HG02798 (cell line): ENCODE measurements around the gene TMTC3.
A peak's percentile ranks its signal among the peaks of the same experiment; 100 is the strongest.
"Not testable (repeated sequence)": the region's sequence is repeated elsewhere in the genome, so short reads cannot be mapped to it uniquely, and the experiment has no call there.

Source experiments
- ATAC-seq: cut with Tn5 transposase; IDR thresholded peaks from one replicate; pipeline ENCODE4 v1.9.1; 2021; ENCODE audit warnings: mild to moderate bottlenecking; ENCODE audit not compliant: unreplicated experiment, poor library complexity

TMTC3 gene

DNA sequence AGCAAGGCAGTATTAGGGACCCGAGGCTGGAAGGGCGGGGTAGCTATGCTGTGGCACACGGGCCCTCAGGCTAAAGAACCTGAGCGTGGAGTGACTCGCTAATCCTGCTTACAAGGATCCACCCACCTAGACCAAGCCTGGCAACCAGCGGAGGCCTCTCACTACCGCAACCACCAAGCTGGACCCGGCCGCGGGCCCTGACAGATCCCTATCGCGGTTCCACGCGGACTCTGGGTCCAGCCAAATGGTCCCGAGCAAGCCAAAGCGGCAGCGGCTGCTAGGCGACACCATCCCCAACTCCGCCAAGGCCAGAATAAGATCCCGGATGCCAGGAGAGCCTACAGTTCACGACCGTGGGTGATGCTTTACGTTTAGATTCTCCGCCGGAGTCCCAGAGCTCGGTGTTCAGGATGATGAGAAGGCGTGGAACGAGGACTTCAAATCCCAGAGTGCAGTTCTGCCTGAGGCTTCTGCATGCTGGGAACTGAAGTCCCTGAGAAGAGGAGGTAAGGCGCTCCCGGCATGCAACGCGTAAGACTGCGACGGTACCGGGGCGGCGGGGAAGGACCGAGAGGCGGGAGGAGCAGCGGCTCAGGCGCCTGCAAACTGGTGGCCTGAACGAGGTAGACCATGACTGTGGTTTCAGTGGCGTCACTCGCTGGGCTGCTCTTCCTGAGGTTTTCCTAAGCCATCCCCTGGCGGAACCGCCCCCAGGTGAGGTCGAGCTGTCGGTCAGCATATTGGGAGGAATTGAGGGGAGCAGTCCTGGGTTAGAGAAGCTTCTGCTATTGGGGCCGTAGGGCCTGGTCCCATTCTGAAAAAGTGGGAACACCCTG, at the start of gene TMTC3, which contains the start of gene CEP290:
TMTC3 (plus strand) TSS at position 534 of the 836 bp plus-strand sequence. CDS start 6,009 bp downstream, outside the sequence.
CEP290 (minus strand) TSS at position 315 of the 836 bp plus-strand sequence. CDS start 781 bp downstream, outside the sequence.
- peak; percentile 97 for ATAC-seq

DNA sequence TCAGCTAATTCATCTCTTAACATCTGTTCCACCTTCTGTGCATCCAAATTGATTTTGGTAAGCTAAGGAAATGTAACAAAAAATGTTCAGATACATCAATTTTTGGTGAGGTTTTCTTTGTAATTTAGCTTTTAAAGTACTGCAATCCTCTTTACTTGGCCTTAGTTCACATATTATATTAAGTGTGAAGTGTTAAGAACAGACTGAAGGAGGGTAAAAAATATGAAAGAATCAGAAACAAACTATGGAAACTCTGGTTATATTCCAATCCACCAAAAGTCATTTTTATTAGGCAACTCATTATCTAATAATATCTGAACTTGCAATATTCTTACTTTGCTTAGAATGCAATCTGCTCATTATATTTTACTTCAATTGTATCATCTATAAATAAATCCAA, 49.3 kb upstream of the TMTC3 start:
- ATAC-seq, result no peak

DNA sequence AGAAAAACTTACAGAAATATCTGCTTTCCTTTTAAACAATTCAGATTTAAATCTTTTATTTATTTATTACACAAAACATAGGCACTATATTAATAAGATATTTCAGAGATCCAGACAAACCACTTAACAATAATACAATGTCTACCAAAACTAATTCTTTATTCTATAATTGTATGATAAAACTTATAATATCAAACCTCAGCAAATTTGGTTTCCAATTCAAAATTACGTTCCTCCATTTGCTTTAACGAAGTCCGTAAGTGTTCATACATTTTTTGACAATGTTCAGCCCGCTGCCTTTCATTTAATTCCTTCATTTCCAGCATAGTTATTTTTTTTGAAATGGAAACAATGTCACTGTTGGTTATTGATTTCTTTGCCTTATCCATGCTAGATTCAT, 48.5 kb upstream of the TMTC3 start:
- no peak for ATAC-seq

DNA sequence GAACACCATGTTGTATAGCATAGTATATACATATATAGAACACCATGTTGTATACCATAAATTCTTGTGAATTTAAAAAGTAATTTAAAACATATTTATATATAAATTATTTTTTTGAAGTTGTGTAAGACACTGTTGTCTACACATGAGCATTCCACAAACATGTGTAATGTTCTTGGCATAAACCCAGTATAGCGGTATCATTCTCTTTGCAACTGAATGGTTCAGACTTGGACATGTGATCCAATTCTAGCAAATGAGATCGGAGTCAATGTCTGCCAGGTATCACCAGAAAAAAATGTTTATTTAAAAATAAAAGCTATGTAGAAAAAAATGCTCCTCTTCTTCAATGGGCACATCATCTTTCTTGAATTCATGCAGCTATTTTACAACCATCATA, 34.1 kb upstream of the TMTC3 start:
- no peak for ATAC-seq

DNA sequence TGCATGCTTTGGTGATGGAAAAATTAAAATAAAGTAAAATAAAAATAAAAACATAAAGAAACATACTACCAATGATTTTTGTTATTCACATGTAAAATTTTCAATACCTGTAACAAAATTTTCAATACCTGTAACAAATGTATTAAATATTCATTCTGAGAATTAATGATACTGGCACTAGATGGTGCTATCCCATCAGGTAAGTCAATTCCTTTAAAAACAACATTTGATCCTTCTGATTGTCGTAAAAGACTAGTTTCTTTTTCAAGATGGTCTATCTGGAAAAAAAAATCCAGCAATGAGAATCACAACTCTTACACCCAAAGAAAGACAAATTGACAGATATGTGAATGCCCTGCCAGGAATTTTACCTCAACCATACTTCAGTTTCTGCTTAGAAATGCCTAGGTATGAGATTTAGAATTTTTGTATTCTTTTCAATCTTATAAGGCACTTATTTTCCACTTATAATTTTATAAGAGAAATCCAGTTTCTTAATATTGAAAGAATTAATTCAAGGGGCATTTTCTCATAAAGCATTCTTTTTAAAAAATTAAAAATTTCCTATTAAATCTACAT, 30.9 kb upstream of the TMTC3 start:
- ATAC-seq, result no peak

DNA sequence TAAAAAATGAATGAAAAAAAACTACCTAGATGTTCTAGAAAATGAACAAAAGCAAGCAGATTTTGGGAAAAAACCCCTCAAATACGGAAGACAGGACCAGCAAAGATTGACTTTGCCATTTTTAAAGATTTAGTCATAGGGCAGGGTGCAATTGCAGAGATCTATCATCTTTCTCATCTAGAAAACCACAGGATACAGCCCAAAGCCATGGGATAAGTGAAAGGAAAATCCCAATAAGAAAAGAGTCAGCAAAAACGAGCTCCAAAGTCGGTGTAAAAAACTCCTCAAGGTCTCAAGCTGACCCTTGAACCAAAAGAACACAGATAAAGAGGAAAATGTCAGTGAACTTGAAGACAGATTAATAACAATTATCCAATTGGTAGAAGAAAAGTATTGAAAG, 28.2 kb upstream of the TMTC3 start:
- no peak for ATAC-seq

DNA sequence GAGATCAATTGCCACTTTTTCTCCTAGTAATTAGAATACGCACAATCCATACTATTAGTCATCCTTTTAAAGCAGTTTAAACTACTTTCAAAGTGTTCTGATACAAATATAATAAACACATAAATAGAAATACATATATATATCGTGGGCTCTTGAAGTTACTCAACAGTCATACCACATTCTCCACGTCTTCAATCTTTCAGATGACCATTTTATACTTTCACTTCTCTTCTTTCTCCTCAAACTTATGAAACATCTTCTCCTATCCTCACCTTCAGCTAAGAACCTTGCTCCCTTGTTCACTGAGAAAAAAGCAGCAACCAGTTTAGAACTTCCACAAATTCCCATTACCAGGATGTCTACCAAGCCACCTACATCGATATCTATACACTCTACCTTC, 19.4 kb upstream of the TMTC3 start:
- ATAC-seq, result no peak

GRCh38 chr12:88127099-88127498, 15.0 kb upstream of the TMTC3 start:
- no peak for ATAC-seq

GRCh38 chr12:88127855-88128254, 14.3 kb upstream of the TMTC3 start:
- ATAC-seq, result no peak

DNA sequence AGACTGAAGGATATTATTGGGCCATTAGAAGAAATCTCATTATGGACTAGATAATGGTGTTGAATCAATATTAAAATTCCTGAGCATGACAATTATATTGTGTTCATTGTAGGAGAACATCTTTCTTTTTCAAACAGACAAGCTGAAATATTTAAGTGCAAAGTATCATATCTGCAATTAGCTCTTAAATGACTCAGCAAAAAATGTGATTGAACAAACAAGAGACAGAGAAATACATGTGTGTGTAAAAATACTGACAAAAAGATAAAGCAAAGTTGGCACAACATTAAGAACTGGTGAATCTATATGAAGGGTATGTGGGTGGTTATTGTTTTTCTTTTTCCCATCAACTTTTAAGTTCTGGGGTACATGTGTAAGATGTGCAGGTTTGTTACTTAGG, 9.7 kb upstream of the TMTC3 start:
- no peak for ATAC-seq

DNA sequence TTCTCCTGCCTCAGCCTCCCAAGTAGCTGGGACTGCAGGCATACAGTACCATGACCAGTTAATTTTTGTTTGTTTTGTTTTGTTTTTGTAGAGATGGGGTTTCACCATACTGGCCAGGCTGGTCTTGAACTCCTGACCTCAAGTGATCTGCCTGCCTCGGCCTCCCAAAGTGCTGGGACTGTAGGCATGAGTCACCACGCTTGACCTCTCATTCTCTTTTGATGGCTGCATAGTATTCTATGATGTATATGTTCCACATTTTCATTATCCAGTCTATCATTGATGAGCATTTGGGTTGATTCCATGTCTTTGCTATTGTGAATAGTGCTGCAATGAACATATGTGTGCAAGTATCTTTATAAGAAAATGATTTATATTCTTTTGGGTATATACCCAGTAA, 8.9 kb upstream of the TMTC3 start:
- not testable (repeated sequence) for ATAC-seq

GRCh38 chr12:88139711-88140110, 2.4 kb upstream of the TMTC3 start:
- ATAC-seq, result not testable (repeated sequence)

DNA sequence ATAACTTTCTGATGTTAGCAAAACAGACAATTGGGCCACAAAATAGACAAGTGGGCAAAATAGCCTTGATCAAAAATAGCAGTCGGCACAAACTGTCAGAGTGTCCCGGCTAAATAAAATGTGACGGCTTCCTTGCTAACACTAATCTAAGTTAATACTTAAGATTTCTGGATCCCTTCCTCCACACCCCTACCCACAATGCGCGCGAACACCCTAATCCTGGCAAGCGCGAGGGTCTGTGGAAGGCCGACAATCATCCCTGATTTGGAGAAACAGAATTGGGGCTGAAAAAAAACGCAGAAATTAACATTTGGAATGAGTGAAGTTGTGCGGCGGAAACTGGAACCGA, 708 bp upstream of the TMTC3 start:
- no peak for ATAC-seq

DNA sequence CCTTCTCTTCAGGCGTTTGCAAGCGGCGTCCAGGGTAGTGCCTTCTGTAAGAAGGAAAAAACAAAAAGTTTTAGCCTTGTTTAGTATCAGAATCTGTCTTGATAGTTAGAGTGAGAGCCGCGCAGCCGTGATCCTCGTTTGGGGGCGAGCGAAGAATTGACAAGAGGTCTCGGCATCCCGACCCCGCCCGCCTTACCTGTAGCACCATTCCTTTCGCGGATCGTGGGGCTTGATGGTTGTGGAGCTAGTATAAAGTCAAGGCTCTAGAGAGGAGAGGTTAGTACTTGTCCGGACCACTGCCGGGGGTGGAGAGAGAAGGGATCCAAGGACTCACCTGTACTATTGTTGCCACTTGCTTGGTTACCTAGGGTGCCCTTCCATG, 494 bp downstream of the TMTC3 start:
- ATAC-seq, result no peak

GRCh38 chr12:88144037-88144436, 1.9 kb downstream of the TMTC3 start:
- ATAC-seq, result no peak

GRCh38 chr12:88144546-88145468, 2.7 kb downstream of the TMTC3 start:
- no peak for ATAC-seq

GRCh38 chr12:88145567-88146505, 3.7 kb downstream of the TMTC3 start:
- no peak for ATAC-seq

DNA sequence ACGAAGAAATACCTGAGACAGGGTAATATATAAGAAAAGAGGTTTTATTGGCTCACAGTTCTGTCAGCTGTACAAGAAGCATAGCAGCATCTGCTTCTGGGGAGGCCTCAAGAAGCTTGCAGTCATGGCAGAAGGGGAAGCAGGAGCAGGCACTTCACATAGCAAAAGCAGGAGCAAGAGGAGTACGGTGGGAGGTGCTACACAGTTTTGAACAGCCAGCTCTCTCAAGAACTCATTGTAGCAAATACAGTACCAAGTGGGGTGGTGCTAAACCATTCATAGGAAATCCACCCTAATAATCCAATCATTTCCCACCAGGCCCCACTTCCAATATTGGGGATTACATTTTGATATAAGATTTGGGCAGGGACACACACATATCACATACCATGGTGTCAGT, 8.0 kb downstream of the TMTC3 start:
- ATAC-seq, result no peak

GRCh38 chr12:88153959-88154358, 11.9 kb downstream of the TMTC3 start:
- ATAC-seq, result no peak
